ENCODE results near the gene PPP1R16B. TPM values are rescaled to one million over a fixed set of nuclear protein-coding genes. Genes with fewer than 3 reads are reported as not detected.

PPP1R16B gene
- polyA plus RNA-seq, 3 donors = 2.9 to 9.0 (median 6.8) TPM

- WGBS, 3 donors = 68 to 90% (median 90%) methylated on average over 13 of the region's 13 CpGs
- no peak overlapping the region for H3K27ac ChIP-seq (ENCODE audit: low read depth, low read length)
Measured at GRCh38 chr20:38900606-38901005, 95.1 kb downstream of the PPP1R16B start.

GRCh38 chr20:38902601-38903000, 97.1 kb downstream of the PPP1R16B start:
- 93 to 97% (median 95%) methylated on average over 8 of the region's 8 CpGs for WGBS, 3 donors
- H3K27ac ChIP-seq (ENCODE audit: low read depth, low read length) = no peak overlapping the region

- no peak overlapping the region for H3K27ac ChIP-seq (ENCODE audit: low read depth, low read length)
- 32 to 64% (median 46%) methylated on average over 5 of the region's 5 CpGs for WGBS, 3 donors
Measured at GRCh38 chr20:38903335-38903734, 97.8 kb downstream of the PPP1R16B start.

- WGBS, 3 donors = 55 to 100% (median 61%) methylated on average over 1 of the region's 1 CpG
- no peak overlapping the region for H3K27ac ChIP-seq (ENCODE audit: low read depth, low read length)
Measured at GRCh38 chr20:38905375-38905774, 99.9 kb downstream of the PPP1R16B start.

- no peak overlapping the region for H3K27ac ChIP-seq (ENCODE audit: low read depth, low read length)
- 86 to 96% (median 91%) methylated on average over 13 of the region's 13 CpGs for WGBS, 3 donors
Measured at GRCh38 chr20:38907918-38908677, 102.6 kb downstream of the PPP1R16B start.

- H3K27ac ChIP-seq (ENCODE audit: low read depth, low read length) = no peak overlapping the region
- WGBS, 3 donors = 94 to 96% (median 94%) methylated on average over 7 of the region's 7 CpGs
Measured at GRCh38 chr20:38915355-38915754, 109.9 kb downstream of the PPP1R16B start.

GRCh38 chr20:38917657-38918056, 112.2 kb downstream of the PPP1R16B start:
- no peak overlapping the region for H3K27ac ChIP-seq (ENCODE audit: low read depth, low read length)
- WGBS, 3 donors = 71 to 84% (median 77%) methylated on average over 4 of the region's 4 CpGs

- no peak overlapping the region for H3K27ac ChIP-seq (ENCODE audit: low read depth, low read length)
- WGBS, 3 donors = 89 to 94% (median 94%) methylated on average over 19 of the region's 19 CpGs
Measured at GRCh38 chr20:38918172-38918571, 112.7 kb downstream of the PPP1R16B start.

GRCh38 chr20:38919683-38920082, 114.2 kb downstream of the PPP1R16B start:
- no peak overlapping the region for H3K27ac ChIP-seq (ENCODE audit: low read depth, low read length)
- 71 to 81% (median 73%) methylated on average over 7 of the region's 7 CpGs for WGBS, 3 donors

GRCh38 chr20:38920411-38920810, 114.9 kb downstream of the PPP1R16B start:
- 65 to 83% (median 71%) methylated on average over 3 of the region's 3 CpGs for WGBS, 3 donors
- H3K27ac ChIP-seq (ENCODE audit: low read depth, low read length) = no peak overlapping the region

GRCh38 chr20:38920851-38921250, 115.4 kb downstream of the PPP1R16B start:
- no peak overlapping the region for H3K27ac ChIP-seq (ENCODE audit: low read depth, low read length)
- 71 to 83% (median 80%) methylated on average over 9 of the region's 9 CpGs for WGBS, 3 donors

- WGBS, 3 donors = 89 to 94% (median 92%) methylated on average over 2 of the region's 2 CpGs
- H3K27ac ChIP-seq (ENCODE audit: low read depth, low read length) = no peak overlapping the region
Measured at GRCh38 chr20:38924718-38925117, 119.2 kb downstream of the PPP1R16B start.

- no peak within 1 kb of the TSS for H3K27ac ChIP-seq (ENCODE audit: low read depth, low read length)
- WGBS, 3 donors = 0 to 1% (median 1%) methylated on average over 75 to 95 of the region's 95 CpGs
Measured at GRCh38 chr20:38926142-38926933, 120.8 kb downstream of the PPP1R16B start, which contains the start of gene FAM83D. FAM83D (plus strand) TSS chr20:38926417; CDS start chr20:38926443, 26 bp downstream.

- 8 to 11% (median 10%) methylated on average over 25 to 27 of the region's 27 CpGs for WGBS, 3 donors
- no peak overlapping the region for H3K27ac ChIP-seq (ENCODE audit: low read depth, low read length)
Measured at GRCh38 chr20:38926934-38927616, 121.6 kb downstream of the PPP1R16B start.

- 66 to 69% (median 67%) methylated on average over 5 of the region's 5 CpGs for WGBS, 3 donors
- no peak overlapping the region for H3K27ac ChIP-seq (ENCODE audit: low read depth, low read length)
Measured at GRCh38 chr20:38927902-38928578, 122.5 kb downstream of the PPP1R16B start.

GRCh38 chr20:38930242-38930569, 124.7 kb downstream of the PPP1R16B start:
- no peak overlapping the region for H3K27ac ChIP-seq (ENCODE audit: low read depth, low read length)
- 83 to 100% (median 94%) methylated on average over 1 of the region's 1 CpG for WGBS, 3 donors

- 97 to 98% (median 97%) methylated on average over 4 of the region's 4 CpGs for WGBS, 3 donors
- no peak overlapping the region for H3K27ac ChIP-seq (ENCODE audit: low read depth, low read length)
Measured at GRCh38 chr20:38931984-38932383, 126.5 kb downstream of the PPP1R16B start.

- 68 to 78% (median 74%) methylated on average over 9 of the region's 9 CpGs for WGBS, 3 donors
- no peak overlapping the region for H3K27ac ChIP-seq (ENCODE audit: low read depth, low read length)
Measured at GRCh38 chr20:38932457-38933120, 127.1 kb downstream of the PPP1R16B start.
